Peyer's patch (tissue), 4 donors: ENCODE data around the gene AUTS2.

ENCODE experiments used
- POLR2A ChIP-seq, 2 donors: fragments of 450-650 bp; IDR thresholded peaks; one replicate each; pipeline ENCODE4 v1.5.1; 2017; ENCODE audit warnings: antibody characterized with exemption in 2 of 2, mild to moderate bottlenecking in 2 of 2, moderate library complexity in 2 of 2
- TF ChIP-seq, protein P1 (sequence below), 6 experiments: fragments of 450-650 bp in 4 of 6; fragments of 200-600 bp in 2 of 6; sonication (generic) in 1 of 6; IDR thresholded peaks; one replicate each; pipeline ENCODE4 v1.5.1; 2017 to 2019; ENCODE audit warnings: antibody characterized with exemption in 6 of 6, mild to moderate bottlenecking in 3 of 6, moderate library complexity in 1 of 6

DNA sequence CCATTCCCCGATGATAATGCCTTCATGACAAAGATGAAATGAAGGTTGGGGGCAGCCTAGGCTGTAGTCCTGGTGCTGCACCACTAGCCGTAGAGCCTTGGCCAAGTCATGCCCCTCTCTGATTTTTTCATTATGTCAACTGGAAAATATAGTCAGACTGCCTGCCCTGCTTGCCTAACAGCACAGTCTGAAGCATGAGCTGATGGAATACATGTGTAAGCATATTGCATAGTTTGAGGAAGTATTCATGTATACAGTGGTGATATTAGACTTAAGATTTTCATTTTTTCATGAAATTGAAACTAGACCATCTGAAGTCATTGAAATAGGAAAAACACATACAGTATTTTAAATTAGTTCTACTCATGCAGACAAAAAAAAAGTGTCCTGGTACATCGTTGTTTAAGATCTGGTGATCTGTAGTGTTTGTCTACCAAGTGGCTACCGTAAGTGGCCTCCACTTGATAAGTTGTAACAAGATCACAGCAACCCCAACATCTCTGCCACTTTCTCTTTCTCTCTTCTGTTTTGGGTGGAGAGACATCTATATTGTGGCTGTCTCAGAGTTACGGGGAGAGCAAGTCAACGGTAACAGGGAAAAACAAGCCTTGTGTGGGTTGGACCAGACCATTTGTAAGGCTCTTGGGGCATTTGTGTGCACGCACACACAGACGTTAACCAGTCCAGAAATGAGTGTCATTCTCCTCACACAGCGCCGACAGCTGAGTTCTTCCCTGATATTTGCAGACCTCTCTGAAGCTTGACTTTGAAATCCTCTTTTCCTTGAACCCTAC is 817.1 kb downstream of the AUTS2 start:
- TF ChIP-seq POLR2A (IDR thresholded peaks at IDR 0.05) = no peak
- TF ChIP-seq, protein P1, sequence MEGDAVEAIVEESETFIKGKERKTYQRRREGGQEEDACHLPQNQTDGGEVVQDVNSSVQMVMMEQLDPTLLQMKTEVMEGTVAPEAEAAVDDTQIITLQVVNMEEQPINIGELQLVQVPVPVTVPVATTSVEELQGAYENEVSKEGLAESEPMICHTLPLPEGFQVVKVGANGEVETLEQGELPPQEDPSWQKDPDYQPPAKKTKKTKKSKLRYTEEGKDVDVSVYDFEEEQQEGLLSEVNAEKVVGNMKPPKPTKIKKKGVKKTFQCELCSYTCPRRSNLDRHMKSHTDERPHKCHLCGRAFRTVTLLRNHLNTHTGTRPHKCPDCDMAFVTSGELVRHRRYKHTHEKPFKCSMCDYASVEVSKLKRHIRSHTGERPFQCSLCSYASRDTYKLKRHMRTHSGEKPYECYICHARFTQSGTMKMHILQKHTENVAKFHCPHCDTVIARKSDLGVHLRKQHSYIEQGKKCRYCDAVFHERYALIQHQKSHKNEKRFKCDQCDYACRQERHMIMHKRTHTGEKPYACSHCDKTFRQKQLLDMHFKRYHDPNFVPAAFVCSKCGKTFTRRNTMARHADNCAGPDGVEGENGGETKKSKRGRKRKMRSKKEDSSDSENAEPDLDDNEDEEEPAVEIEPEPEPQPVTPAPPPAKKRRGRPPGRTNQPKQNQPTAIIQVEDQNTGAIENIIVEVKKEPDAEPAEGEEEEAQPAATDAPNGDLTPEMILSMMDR (IDR thresholded peaks at IDR 0.05) = no peak
